ENCODE measurements around the gene PFKL. TPM values are rescaled to one million over a fixed set of nuclear protein-coding genes. Genes with fewer than 3 reads are reported as not detected.

PFKL gene
- total RNA-seq, 1 donor from 2014 or later = 157 TPM

DNA sequence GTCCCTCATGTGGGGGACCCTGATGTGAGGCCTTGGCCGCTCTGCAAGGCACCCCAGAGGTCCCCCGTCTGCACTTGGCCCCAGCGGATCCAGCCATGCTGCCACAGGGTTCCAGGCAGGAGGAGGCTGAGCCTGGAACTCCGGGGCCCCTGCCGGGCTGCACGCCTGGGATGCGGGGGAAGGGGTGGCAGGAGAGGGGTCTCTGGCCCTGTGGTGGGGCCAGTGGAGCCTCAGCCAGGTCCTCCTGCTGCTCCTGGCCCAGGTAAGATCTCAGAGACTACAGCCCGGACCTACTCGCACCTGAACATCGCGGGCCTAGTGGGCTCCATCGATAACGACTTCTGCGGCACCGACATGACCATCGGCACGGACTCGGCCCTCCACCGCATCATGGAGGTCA lies 12.9 kb downstream of the PFKL start:
- no peak for DNase-seq (ENCODE audit: low spot score)

- no peak for DNase-seq (ENCODE audit: low spot score)
Observed at GRCh38 chr21:44313451-44313850, 13.6 kb downstream of the PFKL start.

GRCh38 chr21:44314128-44314527 lies 14.3 kb downstream of the PFKL start:
- no peak for DNase-seq (ENCODE audit: low spot score)

DNA sequence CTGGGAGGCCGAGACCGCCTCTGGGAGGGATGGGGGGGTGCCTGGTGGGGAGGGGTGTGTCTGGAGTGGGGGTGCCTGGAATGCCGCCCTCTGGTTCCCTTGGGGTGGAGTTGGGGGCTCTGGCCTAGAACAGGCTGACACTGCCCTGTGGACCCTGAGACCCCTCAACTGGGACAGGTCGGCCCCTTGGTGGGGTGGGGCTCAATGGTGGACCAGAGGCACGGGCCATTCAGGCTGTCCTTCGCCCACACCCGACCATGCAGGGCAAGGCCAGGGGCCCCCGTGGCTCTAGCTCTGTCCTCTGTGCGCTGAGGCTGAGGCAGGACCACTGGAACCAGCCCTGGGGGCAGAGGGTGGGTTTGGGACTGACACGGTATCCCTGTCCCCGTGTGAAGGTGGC lies 14.7 kb downstream of the PFKL start:
- DNase-seq (ENCODE audit: low spot score) = no peak

DNA sequence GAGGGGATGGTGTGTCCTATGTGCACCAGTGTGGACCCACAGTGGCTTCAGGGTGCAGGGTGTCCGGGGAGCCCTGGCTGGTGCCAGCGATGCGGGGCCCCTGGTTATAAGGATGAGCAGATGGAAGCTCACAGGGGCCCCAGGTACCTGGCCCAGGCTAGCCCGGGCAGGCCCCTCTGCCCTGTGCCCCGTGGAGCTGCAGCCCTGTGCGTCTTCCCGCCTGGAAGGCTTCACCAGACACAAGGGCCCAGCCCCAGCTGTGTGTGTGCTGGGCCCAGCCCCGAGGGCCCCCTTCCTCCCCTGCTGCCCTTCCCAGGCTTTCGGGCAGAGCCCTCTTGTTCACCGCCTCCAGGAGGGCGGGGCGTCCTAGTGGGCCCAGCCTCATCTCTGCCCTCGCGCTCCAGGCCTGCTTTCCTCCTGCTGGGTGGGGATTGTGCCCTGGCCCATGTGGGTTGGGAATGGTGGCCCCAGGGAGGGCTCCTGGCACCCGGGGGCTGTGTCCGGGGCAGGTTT lies 15.9 kb downstream of the PFKL start:
- DNase-seq (ENCODE audit: low spot score) = no peak

GRCh38 chr21:44316277-44316900 lies 16.5 kb downstream of the PFKL start:
- no peak for DNase-seq (ENCODE audit: low spot score)

DNA sequence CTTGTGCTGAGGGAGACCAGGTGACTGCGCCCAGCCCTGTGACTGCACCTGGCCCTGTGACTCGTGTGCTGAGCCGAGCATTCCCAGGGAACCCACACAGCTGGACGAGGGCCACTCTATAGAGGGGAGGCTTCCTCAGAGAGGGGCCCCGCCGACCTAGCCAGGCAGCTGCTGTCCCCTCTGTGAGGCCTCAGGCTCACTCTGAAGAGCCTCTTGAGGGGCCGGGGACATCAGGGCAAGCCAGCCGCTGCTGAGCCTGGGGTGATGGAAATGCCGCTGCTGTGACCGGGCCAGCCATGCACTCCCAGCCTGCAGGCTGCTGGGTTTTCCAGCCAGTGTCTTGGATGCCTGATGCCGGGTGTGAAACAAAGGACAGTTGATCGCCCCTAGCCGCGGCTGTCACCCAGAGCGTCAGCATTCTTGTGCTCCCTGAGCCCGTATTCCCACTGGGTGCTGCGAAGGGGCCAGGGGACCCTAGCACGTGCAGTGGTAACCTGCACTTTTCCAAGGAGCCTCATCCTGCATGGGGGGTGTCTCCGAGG lies 17.5 kb downstream of the PFKL start:
- no peak for DNase-seq (ENCODE audit: low spot score)

DNA sequence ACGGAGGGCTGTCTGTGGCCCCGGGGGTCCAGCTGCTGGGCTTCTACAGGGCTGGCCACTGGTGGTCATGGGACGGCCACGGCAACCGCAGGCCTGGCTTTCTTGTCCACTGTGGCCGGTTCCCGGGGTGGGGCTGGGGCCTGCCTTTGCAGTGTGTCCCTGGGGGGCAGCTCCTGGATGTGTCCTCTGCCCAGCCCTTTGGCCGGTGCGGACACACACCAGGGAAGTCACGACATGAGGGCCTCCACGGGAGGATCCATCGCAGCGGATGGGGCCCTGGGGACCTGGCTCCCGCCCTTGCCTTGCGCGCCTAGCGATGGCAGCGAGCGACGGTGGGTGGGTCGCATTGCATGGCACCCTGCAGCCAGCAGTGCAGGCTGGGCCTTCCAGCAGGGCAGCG lies 18.0 kb downstream of the PFKL start:
- DNase-seq (ENCODE audit: low spot score) = no peak

- no peak for DNase-seq (ENCODE audit: low spot score)
Observed at GRCh38 chr21:44318489-44319285, 18.8 kb downstream of the PFKL start.

DNA sequence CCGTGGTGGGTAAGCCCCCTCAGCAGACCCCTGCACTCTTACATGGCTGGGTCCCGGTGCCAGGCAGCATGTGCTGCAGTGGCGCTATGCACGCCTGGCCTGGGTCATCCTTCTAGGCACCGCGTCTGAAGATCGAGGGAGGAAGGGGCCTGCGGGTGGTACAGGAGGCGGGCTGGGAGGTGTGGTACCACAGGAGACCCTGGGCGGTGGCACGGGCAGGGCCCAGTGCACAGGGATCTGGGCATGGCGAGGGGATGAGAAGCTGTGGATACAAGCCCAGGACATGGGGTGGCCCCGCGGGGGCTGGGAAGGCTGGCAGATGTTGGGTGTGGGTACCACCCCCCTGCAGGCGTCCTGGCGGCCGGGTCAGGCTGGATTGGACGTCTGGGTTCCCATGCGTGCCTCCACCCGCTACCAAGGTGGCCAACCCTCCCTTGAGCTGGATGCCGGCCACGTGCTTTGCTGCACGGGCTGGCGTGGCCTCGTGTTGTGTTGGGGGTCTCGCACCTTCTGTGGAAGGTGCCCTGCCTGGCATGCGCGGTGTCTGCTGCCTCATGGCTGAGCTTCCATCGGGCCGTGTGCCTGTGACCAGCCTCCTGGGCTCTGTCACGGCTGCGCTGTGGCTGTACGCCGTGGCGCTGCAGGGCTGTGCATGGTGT lies 19.7 kb downstream of the PFKL start:
- DNase-seq (ENCODE audit: low spot score) = no peak

DNA sequence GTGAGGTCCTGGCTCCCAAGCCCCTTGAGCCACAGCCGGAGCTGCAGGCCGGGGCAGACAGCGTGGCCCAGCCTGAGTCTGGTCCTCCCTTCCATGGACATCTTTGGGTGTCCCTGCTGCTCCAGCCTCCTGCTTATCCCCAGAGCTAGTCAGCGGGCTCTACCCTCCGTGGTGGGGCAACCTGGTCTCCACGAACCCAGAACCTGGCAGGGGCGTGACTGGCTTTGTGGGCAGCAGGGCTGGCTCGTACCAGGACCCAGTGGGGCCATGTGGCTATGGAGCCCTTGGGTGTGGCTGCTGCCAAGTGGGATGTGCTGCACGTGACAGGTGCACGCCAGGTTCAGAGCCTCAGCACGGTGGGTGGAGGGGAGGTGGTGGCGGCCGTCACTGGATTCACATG lies 21.0 kb downstream of the PFKL start:
- no peak for DNase-seq (ENCODE audit: low spot score)

- no peak for DNase-seq (ENCODE audit: low spot score)
Observed at GRCh38 chr21:44321846-44322450, 22.1 kb downstream of the PFKL start.

GRCh38 chr21:44322621-44323325 lies 22.9 kb downstream of the PFKL start:
- DNase-seq (ENCODE audit: low spot score) = no peak

GRCh38 chr21:44323591-44323990 lies 23.7 kb downstream of the PFKL start:
- DNase-seq (ENCODE audit: low spot score) = no peak

- DNase-seq (ENCODE audit: low spot score) = no peak
Observed at GRCh38 chr21:44324106-44324853, 24.4 kb downstream of the PFKL start.

GRCh38 chr21:44324854-44325107 lies 24.9 kb downstream of the PFKL start:
- no peak for DNase-seq (ENCODE audit: low spot score)

DNA sequence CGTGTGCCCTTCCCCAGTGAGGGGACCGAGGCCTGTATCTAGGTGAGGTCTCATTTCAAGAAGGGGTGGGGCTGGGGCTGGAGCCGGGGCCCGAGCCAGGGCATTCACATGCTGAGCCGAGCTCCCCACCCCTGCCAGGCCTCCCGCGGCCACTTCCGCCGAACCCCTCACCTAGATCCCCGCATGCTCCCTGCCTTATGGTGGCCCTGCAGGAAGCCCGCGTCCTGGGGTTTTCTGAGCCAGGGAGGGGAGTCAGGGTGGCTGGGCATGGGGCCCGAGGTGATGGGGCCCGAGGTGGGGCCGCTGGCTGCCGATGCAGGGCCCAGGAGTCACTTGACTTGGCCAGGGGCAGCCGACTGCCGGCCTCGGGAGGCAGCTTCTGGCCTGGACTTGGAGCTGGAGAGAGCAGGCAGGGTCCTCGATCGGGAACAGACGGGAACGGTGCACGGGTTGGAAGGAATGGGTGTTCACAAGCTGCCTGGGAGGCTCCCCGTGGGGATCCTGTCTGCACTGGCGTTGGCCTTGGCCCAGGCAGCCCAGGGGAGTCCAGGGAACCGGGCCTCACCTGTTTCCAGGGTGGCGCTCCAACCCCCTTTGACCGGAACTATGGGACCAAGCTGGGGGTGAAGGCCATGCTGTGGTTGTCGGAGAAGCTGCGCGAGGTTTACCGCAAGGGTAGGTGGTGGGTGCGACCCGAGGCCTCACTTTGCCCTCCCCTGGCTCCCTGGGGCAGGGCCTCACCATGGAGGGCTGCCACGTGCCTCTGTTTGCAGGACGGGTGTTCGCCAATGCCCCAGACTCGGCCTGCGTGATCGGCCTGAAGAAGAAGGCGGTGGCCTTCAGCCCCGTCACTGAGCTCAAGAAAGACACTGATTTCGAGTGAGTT lies 25.8 kb downstream of the PFKL start:
- no peak for DNase-seq (ENCODE audit: low spot score)

GRCh38 chr21:44326272-44326647 lies 26.4 kb downstream of the PFKL start:
- no peak for DNase-seq (ENCODE audit: low spot score)

DNA sequence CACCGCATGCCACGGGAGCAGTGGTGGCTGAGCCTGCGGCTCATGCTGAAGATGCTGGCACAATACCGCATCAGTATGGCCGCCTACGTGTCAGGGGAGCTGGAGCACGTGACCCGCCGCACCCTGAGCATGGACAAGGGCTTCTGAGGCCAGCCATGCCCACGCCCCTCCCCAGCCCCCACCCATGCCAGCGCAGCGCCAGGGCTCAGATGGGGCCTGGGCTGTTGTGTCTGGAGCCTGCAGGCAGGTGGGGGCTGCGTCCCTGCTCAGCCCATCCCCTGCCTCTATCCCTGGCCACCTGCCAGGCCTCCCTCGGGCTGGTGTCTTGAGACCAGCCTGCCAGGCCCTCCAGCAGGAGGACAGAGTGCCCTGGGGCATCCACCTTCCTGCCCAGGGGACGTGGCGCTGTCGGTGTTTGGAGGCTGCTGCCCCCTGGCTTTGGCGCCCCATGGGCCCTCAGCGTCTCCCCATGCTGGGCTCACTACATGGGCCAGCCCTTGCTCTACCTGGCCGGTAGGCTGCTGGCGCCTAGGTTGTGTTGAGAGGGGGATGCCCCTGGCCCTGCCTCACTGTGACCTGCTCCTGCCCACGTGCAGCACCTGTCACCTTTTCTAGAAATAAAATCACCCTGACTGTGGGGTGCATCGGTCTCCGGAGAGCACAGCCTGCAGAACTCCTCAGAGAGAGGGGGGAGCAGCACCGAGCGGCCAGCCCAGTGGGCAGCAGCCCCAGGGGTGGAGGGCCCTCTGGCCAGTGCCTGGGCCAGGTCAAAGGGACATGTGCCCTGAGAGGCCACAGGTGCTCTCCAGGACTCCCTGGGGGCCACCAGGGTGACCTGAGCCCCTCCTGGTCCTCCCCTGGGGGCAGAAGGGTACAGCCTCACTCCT lies 27.1 kb downstream of the PFKL start:
- no peak for DNase-seq (ENCODE audit: low spot score)
